ENCODE data around the gene ELMO2. TPM values are rescaled to one million over a fixed set of nuclear protein-coding genes. Genes with fewer than 3 reads are reported as not detected.
"Not testable (repeated sequence)": the region's sequence is repeated elsewhere in the genome, so short reads cannot be mapped to it uniquely, and the experiment has no call there.

The ELMO2 gene
- total RNA-seq, 4 donors from 2014 or later, result 13.5 to 30.0 (median 22.1) TPM

- H3K4me3 ChIP-seq, result no peak overlapping the region
- no peaks in the 10 kb centered on the region for H3K4me1 ChIP-seq
- intact Hi-C loops (cut with DNase I; ENCODE audit: low total_unique reads) (no loop called here), in situ Hi-C loops (cut with MboI; ENCODE audit: low pct_ligation_motif_present in 1 of 4, low pct_unique_long_range_greater_than_20kb in 1 of 4, low sequenced_read_pairs in 3 of 4) (no loop called here)
- no peaks in the 10 kb centered on the region for H3K27me3 ChIP-seq
- peaks cover 0 to 70% (median 32%) of the 10 kb centered on the region in 4 donors for H3K36me3 ChIP-seq
- no peak overlapping the region for H3K27ac ChIP-seq
- no peak for TF ChIP-seq CTCF (IDR thresholded peaks at IDR 0.05)
- no peak for TF ChIP-seq EP300 (IDR thresholded peaks at IDR 0.05; ENCODE audit: low read depth)
- TF ChIP-seq POLR2AphosphoS5 (IDR thresholded peaks at IDR 0.05), result no peak
- TF ChIP-seq POLR2A (IDR thresholded peaks at IDR 0.05), result no peak
- no peaks in the 10 kb centered on the region for H3K9me3 ChIP-seq
- 79 to 82% methylated on average over 2 to 5 of the region's 5 CpGs for WGBS, 2 donors (ENCODE audit: low coverage in 1 of 2)
- no peak for DNase-seq
Measured at GRCh38 chr20:46388201-46388836, 18.1 kb downstream of the ELMO2 start.

GRCh38 chr20:46387054-46387453 is 19.4 kb downstream of the ELMO2 start:
- not testable (repeated sequence) for H3K4me1 ChIP-seq

GRCh38 chr20:46378412-46379009 is 27.9 kb downstream of the ELMO2 start:
- no peaks in the 10 kb centered on the region for H3K27me3 ChIP-seq
- peaks cover 0 to 55% (median 23%) of the 10 kb centered on the region in 4 donors for H3K36me3 ChIP-seq
- no peak overlapping the region for H3K27ac ChIP-seq
- 84 to 100% methylated on average over 1 to 2 of the region's 2 CpGs for WGBS, 2 donors (ENCODE audit: low coverage in 1 of 2)
- no peak for DNase-seq
- TF ChIP-seq POLR2A (IDR thresholded peaks at IDR 0.05), result no peak
- TF ChIP-seq EP300 (IDR thresholded peaks at IDR 0.05; ENCODE audit: low read depth), result no peak
- no peaks in the 10 kb centered on the region for H3K4me1 ChIP-seq
- no peak overlapping the region for H3K4me3 ChIP-seq
- intact Hi-C loops (cut with DNase I; ENCODE audit: low total_unique reads) (no loop called here), in situ Hi-C loops (cut with MboI; ENCODE audit: low pct_ligation_motif_present in 1 of 4, low pct_unique_long_range_greater_than_20kb in 1 of 4, low sequenced_read_pairs in 3 of 4) (no loop called here)
- no peaks in the 10 kb centered on the region for H3K9me3 ChIP-seq

More at GRCh38 chr20:46387054-46387453, 19.4 kb downstream of the ELMO2 start:
- H3K4me3 ChIP-seq; H3K27me3 ChIP-seq; H3K9me3 ChIP-seq; intact Hi-C loops (cut with DNase I; ENCODE audit: low total_unique reads); in situ Hi-C loops (cut with MboI; ENCODE audit: low pct_ligation_motif_present in 1 of 4, low pct_unique_long_range_greater_than_20kb in 1 of 4, low sequenced_read_pairs in 3 of 4); DNase-seq; H3K27ac ChIP-seq: not testable (repeated sequence)
- WGBS, 2 donors (ENCODE audit: low coverage in 1 of 2), result 90 to 97% methylated on average over 3 of the region's 3 CpGs
- H3K36me3 ChIP-seq, result peaks cover 0 to 62% (median 32%) of the 10 kb centered on the region in 4 donors

- Histone ChIP-seq H3K9me3 (no peaks in the 10 kb centered on the region), H3K36me3 (peaks cover 0 to 55% (median 25%) of the 10 kb centered on the region in 4 donors), H3K27me3 (no peaks in the 10 kb centered on the region), H3K27ac (no peak overlapping the region), H3K4me3 (no peak overlapping the region), H3K4me1 (no peaks in the 10 kb centered on the region)
- in situ Hi-C loops (cut with MboI; ENCODE audit: low pct_ligation_motif_present in 1 of 4, low pct_unique_long_range_greater_than_20kb in 1 of 4, low sequenced_read_pairs in 3 of 4) (no loop called here), intact Hi-C loops (cut with DNase I; ENCODE audit: low total_unique reads) (no loop called here)
- DNase-seq, result no peak
- TF ChIP-seq POLR2A (IDR thresholded peaks at IDR 0.05) (no peak), EP300 (IDR thresholded peaks at IDR 0.05; ENCODE audit: low read depth) (no peak), CTCF (IDR thresholded peaks at IDR 0.05) (no peak), POLR2AphosphoS5 (IDR thresholded peaks at IDR 0.05) (no peak)
- 90 to 97% methylated on average over 5 to 7 of the region's 7 CpGs for WGBS, 2 donors (ENCODE audit: low coverage in 1 of 2)
Measured at GRCh38 chr20:46377518-46377917, 28.9 kb downstream of the ELMO2 start.

GRCh38 chr20:46376196-46376785 is 30.1 kb downstream of the ELMO2 start:
- DNase-seq, result no peak
- Histone ChIP-seq H3K27me3 (no peaks in the 10 kb centered on the region), H3K9me3 (no peaks in the 10 kb centered on the region), H3K4me1 (no peaks in the 10 kb centered on the region), H3K36me3 (peaks cover 0 to 56% (median 31%) of the 10 kb centered on the region in 4 donors), H3K4me3 (no peak overlapping the region), H3K27ac (no peak overlapping the region)
- 83 to 93% methylated on average over 2 to 4 of the region's 4 CpGs for WGBS, 2 donors (ENCODE audit: low coverage in 1 of 2)
- in situ Hi-C loops (cut with MboI; ENCODE audit: low pct_ligation_motif_present in 1 of 4, low pct_unique_long_range_greater_than_20kb in 1 of 4, low sequenced_read_pairs in 3 of 4) (no loop called here), intact Hi-C loops (cut with DNase I; ENCODE audit: low total_unique reads) (no loop called here)
- no peak for TF ChIP-seq POLR2A (IDR thresholded peaks at IDR 0.05)

Data from transverse colon (tissue), 4 donors.